HL-60 (cell line): ENCODE data around the gene MEIKIN.

Experiments used
- CTCF ChIP-seq: IDR thresholded peaks from one replicate; pipeline ENCODE4 v1.5.1; 2011; ENCODE audit warnings: low read length, control low read depth, inconsistent platforms; ENCODE audit not compliant: insufficient read depth
- GABPA ChIP-seq: IDR thresholded peaks from 2 replicates; pipeline ENCODE4 v1.6.1; 2012; ENCODE audit warnings: low read depth
- POLR2AphosphoS5 ChIP-seq: IDR thresholded peaks from 2 replicates; pipeline ENCODE4 v1.6.1; 2012; ENCODE audit warnings: low read depth
- REST ChIP-seq: IDR thresholded peaks from 2 replicates; pipeline ENCODE4 v1.6.1; 2012; ENCODE audit warnings: low read depth; ENCODE audit not compliant: insufficient replicate concordance

GRCh38 chr5:131879705-131880104 lies 65.8 kb downstream of the MEIKIN start:
- no peak for TF ChIP-seq CTCF
- no peak for TF ChIP-seq POLR2AphosphoS5
- no peak for TF ChIP-seq GABPA
- TF ChIP-seq REST: no peak
